Osteocyte (in vitro differentiated cells): ENCODE data around the gene TLE5. TPM values are rescaled to one million over a fixed set of nuclear protein-coding genes. Genes with fewer than 3 reads are reported as not detected.
A peak's percentile ranks its signal among the peaks of the same experiment; 100 is the strongest.

Experiments used
- DNase-seq: peaks from one replicate; pipeline ENCODE4 v3.0.0; 2021; ENCODE audit warnings: mixed read lengths; ENCODE audit not compliant: unreplicated experiment; ENCODE audit errors: extremely low spot score
- H3K27ac Mint-ChIP-seq: one replicate; pipeline ENCODE4 v1.8.0; 2021; ENCODE audit warnings: mild to moderate bottlenecking, mixed read lengths; ENCODE audit not compliant: unreplicated experiment
- H3K27me3 Mint-ChIP-seq: one replicate; pipeline ENCODE4 v1.8.0; 2021; ENCODE audit warnings: mixed read lengths; ENCODE audit not compliant: unreplicated experiment
- H3K36me3 Mint-ChIP-seq: one replicate; pipeline ENCODE4 v1.8.0; 2021; ENCODE audit warnings: mixed read lengths; ENCODE audit not compliant: unreplicated experiment
- H3K4me1 Mint-ChIP-seq: one replicate; pipeline ENCODE4 v1.8.0; 2021; ENCODE audit warnings: mixed read lengths; ENCODE audit not compliant: unreplicated experiment
- H3K4me3 Mint-ChIP-seq: one replicate; pipeline ENCODE4 v1.8.0; 2021; ENCODE audit warnings: mild to moderate bottlenecking, moderate library complexity, mixed read lengths; ENCODE audit not compliant: unreplicated experiment
- H3K9me3 Mint-ChIP-seq: one replicate; pipeline ENCODE4 v1.8.0; 2021; ENCODE audit warnings: mixed read lengths; ENCODE audit not compliant: unreplicated experiment
- CTCF ChIP-seq: fragments of 200-600 bp; sonication (generic); IDR thresholded peaks from 2 replicates; pipeline ENCODE4 v1.5.0; 2021; ENCODE audit warnings: antibody characterized with exemption, mild to moderate bottlenecking, moderate library complexity
- total RNA-seq: library from RNA; stranded (reverse); gene quantifications from 2 replicates; pipeline ENCODE4 v1.2.1, GENCODE V29; 2021

Gene TLE5
- total RNA-seq, 1 donor from 2014 or later, result 366 TPM

GRCh38 chr19:3083964-3084363, 21.7 kb upstream of the TLE5 start:
- no peak for DNase-seq
- H3K4me3 Mint-ChIP-seq, result no peak overlapping the region
- TF ChIP-seq CTCF, result no peak
- H3K4me1 Mint-ChIP-seq, result peaks cover 12% of the 10 kb centered on the region
- no peaks in the 10 kb centered on the region for H3K36me3 Mint-ChIP-seq
- no peaks in the 10 kb centered on the region for H3K9me3 Mint-ChIP-seq
- H3K27ac Mint-ChIP-seq, result no peak overlapping the region
- no peaks in the 10 kb centered on the region for H3K27me3 Mint-ChIP-seq

GRCh38 chr19:3082331-3082730, 20.0 kb upstream of the TLE5 start:
- H3K27me3 Mint-ChIP-seq, result no peaks in the 10 kb centered on the region
- no peaks in the 10 kb centered on the region for H3K36me3 Mint-ChIP-seq
- H3K27ac Mint-ChIP-seq, result no peak overlapping the region
- no peak overlapping the region for H3K4me3 Mint-ChIP-seq
- H3K4me1 Mint-ChIP-seq, result peaks cover 12% of the 10 kb centered on the region
- no peaks in the 10 kb centered on the region for H3K9me3 Mint-ChIP-seq
- DNase-seq, result no peak
- no peak for TF ChIP-seq CTCF

DNA sequence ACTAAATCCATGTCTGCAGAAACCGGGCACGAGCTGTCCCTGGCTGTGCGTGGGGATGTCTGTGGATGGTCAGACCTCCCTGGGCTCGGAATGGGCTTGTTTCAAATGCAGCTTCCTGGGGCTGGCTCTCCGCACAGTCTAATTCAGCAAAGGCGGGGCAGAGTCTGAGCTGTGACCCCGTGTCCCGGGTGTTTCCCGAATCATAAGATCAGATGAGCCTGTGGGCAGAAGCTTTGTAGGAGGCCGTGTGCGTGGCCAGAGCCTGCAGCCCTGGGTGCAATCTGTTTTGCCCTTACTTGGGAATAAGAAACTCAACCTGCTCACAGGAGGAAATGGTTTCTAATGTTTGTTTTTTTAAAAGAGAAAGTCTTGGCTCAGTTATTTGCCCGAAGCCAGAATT, 18.0 kb upstream of the TLE5 start:
- peak overlapping the region; percentile 32 for H3K4me3 Mint-ChIP-seq
- DNase-seq, result no peak
- peaks cover 24% of the 10 kb centered on the region for H3K4me1 Mint-ChIP-seq
- H3K27ac Mint-ChIP-seq, result peak overlapping the region; percentile 71
- H3K9me3 Mint-ChIP-seq, result no peaks in the 10 kb centered on the region
- no peak for TF ChIP-seq CTCF
- no peaks in the 10 kb centered on the region for H3K27me3 Mint-ChIP-seq
- H3K36me3 Mint-ChIP-seq, result no peaks in the 10 kb centered on the region

- no peak for DNase-seq
- Mint-ChIP-seq H3K36me3 (no peaks in the 10 kb centered on the region), H3K9me3 (no peaks in the 10 kb centered on the region), H3K4me3 (no peak overlapping the region), H3K27me3 (no peaks in the 10 kb centered on the region), H3K27ac (peak overlapping the region; percentile 23), H3K4me1 (peaks cover 30% of the 10 kb centered on the region)
- TF ChIP-seq CTCF, result no peak
These were observed 17.3 kb upstream of the TLE5 start for GRCh38 chr19:3079578-3079977.

- H3K4me1 Mint-ChIP-seq, result peaks cover 34% of the 10 kb centered on the region
- no peak for DNase-seq
- H3K4me3 Mint-ChIP-seq, result no peak overlapping the region
- H3K36me3 Mint-ChIP-seq, result no peaks in the 10 kb centered on the region
- H3K27ac Mint-ChIP-seq, result no peak overlapping the region
- no peaks in the 10 kb centered on the region for H3K9me3 Mint-ChIP-seq
- peak; percentile 87 for TF ChIP-seq CTCF
- H3K27me3 Mint-ChIP-seq, result no peaks in the 10 kb centered on the region
These were observed 13.5 kb upstream of the TLE5 start for GRCh38 chr19:3075605-3076431.
